Muscle of back (tissue), 11 donors: ENCODE results near the gene LYPD6B. TPM values are rescaled to one million over a fixed set of nuclear protein-coding genes. Genes with fewer than 3 reads are reported as not detected.
A peak's percentile ranks its signal among the peaks of the same experiment; 100 is the strongest.
"Not testable (repeated sequence)": the region's sequence is repeated elsewhere in the genome, so short reads cannot be mapped to it uniquely, and the experiment has no call there.

Source experiments
- DNase-seq, 3 donors: peaks; one replicate each; pipeline versions ENCODE4 v3.0.0 to v3.0.0-alpha.2; 2013
- polyA plus RNA-seq, 10 donors: library from polyadenylated mRNA; unstranded; fragments of 120-200 nt; gene quantifications; one replicate each; pipeline ENCODE4 v1.2.1, GENCODE V29; 2013; ENCODE audit not compliant: insufficient read length in 10 of 10

Gene LYPD6B
- polyA plus RNA-seq, 10 donors: 0.16 to 7.2 (median 0.40) TPM; not detected in 4

DNA sequence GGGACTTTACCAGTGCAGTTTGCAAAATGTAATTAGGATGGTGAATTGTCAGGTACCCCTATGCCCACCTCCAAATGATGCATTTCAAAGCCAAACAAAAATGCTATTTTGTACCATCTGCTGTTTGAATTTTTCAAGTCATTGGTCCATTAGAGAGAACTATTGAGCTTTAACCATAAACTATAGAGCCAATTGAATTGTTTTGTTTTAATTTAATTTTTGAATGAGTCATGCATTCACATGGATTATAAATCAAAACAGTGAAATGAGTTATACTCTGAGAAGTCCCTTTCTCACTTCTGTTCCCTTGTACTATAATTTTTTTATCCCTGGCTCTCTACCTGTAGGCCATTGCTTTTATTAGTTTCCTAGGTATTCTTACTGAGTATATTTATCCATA lies 151.3 kb downstream of the LYPD6B start:
- no peak for DNase-seq

DNA sequence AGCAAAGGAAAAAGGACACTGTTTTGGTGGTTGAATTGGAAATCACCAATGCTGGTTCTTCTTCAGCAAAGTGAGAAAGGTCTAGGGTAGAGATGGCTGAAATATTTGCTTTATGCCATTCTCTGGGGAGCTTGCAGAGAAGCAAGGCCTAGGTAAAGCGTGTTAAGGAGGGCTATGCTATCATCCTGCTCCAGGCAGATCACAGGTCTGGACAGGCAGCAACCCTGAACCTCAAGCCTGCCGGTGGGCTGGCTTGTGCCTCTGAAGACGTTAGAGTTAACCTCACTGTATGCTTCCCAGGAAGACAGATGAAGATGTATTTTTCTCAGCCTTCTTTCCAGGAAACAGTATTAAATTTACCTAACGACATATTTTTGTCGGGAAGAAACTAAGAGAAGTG lies 153.4 kb downstream of the LYPD6B start:
- no peak for DNase-seq

GRCh38 chr2:149192427-149192826 lies 153.9 kb downstream of the LYPD6B start:
- peak in 1 of 3 donors; percentile 19 for DNase-seq

GRCh38 chr2:149200109-149200520 lies 161.6 kb downstream of the LYPD6B start:
- peak in 1 of 3 donors; percentile 24 for DNase-seq

DNA sequence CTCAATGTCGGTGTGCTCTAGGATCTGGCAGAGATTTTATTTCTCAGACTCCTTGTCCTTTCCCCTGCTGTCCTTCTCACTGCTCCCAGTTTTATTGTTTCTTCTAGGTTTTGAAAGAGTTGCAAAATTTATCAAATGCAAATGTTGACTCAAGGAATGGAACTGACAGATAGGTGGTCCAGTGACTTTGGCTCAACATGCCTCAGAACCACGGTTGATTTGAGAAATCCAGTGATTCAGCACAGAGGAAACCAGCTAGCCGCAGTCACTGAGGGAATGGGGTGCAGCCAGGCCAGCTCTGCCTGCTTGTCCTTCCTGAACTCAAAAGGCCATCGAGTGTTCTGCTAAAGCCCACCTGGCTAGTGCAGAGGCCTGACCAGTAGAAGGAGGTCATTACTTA lies 166.2 kb downstream of the LYPD6B start:
- DNase-seq: no peak

GRCh38 chr2:149205143-149205542 lies 166.6 kb downstream of the LYPD6B start:
- DNase-seq: no peak

- DNase-seq: no peak
These were observed 175.4 kb downstream of the LYPD6B start for GRCh38 chr2:149213764-149214493.

GRCh38 chr2:149218497-149218896 lies 180.0 kb downstream of the LYPD6B start:
- DNase-seq: no peak

GRCh38 chr2:149219856-149220255 lies 181.4 kb downstream of the LYPD6B start:
- DNase-seq: no peak

DNA sequence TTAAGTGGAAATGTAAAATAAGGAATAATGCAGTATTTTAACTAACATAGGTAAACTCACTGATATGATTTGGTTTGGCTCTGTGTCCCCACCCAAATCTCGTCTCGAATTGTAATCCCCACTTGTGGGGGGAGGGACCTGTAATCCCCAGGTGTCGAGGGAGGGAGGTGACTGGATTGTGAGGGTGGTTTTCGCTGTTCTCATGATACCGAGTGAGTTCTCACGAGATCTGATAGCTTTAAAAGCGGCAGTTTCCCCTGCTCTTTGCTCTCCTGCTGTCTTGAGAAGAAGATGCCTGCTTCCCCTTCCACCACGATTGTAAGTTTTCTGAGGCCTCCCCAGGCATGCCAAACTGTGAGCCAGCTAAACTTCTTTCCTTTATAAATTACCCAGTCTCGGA lies 182.5 kb downstream of the LYPD6B start:
- DNase-seq: no peak

- DNase-seq: peak in 1 of 3 donors; percentile 12
These were observed 183.4 kb downstream of the LYPD6B start for GRCh38 chr2:149221898-149222297.

DNA sequence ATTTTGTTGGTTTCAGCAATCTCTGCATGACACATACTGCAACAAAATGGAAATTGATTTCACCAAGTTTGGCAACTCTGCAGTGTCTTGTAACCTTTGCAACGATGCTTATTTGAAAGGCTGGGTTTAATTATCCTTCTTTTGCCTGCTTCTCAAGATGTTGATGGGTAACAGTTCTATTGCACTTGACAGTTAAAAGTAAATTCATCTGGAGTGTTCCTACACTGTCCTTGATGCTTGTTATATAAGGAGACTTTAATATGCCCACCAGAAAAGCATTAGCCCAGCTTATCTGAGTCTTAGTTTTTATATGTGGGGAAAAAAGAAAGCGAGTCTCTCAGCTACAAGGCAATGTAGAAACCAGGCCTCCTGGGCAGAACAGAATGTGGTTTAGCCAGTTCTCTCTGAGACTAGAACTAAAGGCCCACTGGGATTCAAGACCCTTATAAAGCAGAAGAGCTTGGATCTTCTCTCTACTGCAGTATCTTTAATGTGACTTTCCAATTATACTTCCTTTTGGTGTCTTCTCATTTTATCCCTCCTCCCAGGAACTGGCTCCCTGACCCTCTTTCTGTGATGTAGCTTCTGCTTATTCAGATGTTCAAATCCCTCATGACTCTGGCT lies 185.1 kb downstream of the LYPD6B start:
- no peak for DNase-seq

GRCh38 chr2:149224543-149224942 lies 186.0 kb downstream of the LYPD6B start:
- no peak for DNase-seq

DNA sequence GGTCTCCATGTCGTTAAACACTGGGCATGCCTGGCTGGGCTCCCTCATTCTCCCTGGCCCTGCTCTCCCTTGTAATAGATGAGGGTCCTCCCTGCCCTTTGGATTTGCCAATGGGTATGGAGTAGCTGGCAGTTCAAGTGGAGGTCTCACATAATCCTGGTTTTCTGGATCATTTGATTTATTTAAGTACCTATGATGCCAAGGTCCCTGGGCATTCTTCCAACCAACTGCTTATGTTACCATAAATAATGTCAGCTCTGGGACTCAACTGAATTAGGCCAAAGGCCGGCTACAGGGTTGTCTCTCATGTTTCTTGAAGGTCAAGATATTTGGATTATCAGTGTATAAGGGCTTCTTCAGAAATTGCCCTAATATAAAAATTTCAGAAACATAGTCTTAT lies 186.9 kb downstream of the LYPD6B start:
- no peak for DNase-seq

DNA sequence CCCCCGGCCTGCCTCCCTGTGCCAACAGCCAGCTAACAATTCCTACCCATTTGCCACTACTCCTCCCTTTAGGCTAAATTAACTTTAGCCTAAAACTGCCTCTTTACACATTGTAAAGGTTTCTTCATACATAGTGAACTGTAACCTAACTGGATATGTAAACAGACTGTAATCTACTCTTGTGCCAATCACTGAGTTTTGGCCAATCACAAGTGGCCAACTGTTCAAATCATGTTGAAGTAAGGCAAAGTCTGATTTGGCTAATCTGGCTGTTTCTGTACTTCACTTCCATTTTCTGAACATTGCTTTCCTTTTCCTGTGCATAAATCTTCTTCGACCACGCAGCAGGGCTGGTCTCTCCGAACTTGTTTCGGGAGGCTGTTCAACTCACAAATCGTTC lies 188.3 kb downstream of the LYPD6B start:
- DNase-seq: no peak

DNA sequence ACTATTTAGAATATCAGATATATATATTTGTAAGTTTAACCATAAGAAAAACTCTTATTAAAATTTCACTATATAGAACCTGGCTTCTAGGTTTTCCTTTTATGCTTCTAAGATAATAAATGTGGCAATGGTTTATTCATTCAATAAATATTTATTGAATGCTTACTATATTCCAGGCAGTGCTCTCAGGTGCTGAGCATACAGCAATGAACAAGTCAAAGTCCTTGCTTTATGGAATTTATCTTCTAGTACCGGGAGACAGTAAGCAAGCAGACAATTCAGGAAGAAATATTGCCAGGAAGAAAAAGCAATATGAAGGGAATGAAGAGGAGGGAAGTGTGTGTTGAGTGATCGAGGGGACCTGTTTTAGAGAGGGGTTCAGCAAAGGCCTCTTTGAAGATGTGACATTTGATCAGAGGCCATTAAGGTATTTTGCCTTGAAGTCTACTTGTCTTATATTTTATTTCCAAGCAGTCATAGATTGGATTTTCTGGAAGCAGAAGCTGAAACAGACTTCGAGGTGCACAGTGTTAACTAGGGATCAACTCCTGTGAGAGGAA lies 197.4 kb downstream of the LYPD6B start:
- DNase-seq: no peak

GRCh38 chr2:149236410-149236809 lies 197.9 kb downstream of the LYPD6B start:
- no peak for DNase-seq

- DNase-seq: no peak
These were observed 207.7 kb downstream of the LYPD6B start for GRCh38 chr2:149246186-149246585.

- DNase-seq: not testable (repeated sequence)
These were observed 212.9 kb downstream of the LYPD6B start for GRCh38 chr2:149251436-149251835.

- DNase-seq: not testable (repeated sequence)
These were observed 218.4 kb downstream of the LYPD6B start for GRCh38 chr2:149256877-149257276.

GRCh38 chr2:149258531-149258930 lies 220.0 kb downstream of the LYPD6B start:
- DNase-seq: no peak

- no peak for DNase-seq
These were observed 220.6 kb downstream of the LYPD6B start for GRCh38 chr2:149259136-149259535.

- no peak for DNase-seq
These were observed 223.2 kb downstream of the LYPD6B start for GRCh38 chr2:149261692-149262091.
